ENCODE data around the gene AADACL4. TPM values are rescaled to one million over a fixed set of nuclear protein-coding genes. Genes with fewer than 3 reads are reported as not detected.

Gene AADACL4
- total and polyA plus RNA-seq, 2 of the 8 experiments (the other 6 are each of a cell fraction or from before 2014, with no cell fraction given), result 0.08 TPM; not detected in 1

DNA sequence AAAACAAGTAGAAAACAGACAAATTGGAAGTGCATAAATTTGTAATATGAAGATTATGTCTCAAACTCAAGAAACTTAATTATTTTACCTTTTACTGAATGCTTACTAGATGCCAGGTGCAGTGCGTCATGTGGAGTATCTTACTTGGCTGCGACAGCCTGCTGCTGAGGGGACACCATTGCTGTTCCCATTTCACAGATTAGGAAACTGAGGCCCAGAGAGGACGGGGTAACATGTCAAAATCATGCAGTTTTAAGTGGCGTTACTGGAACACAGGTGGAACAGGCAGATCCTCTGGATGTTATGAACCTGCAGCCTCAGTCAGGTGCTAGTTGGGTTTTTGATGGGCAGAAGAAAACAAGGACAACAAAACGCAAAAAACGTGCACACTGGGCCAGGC, 18.6 kb upstream of the AADACL4 start:
- FAIRE-seq, result no peak
- Histone ChIP-seq H2BK120ac (replicated peaks; ENCODE audit: low read depth, low read length) (no peak overlapping the region), H4K91ac (replicated peaks; ENCODE audit: insufficient read length, low read length) (peak overlapping the region; percentile 68), H3K23ac (ENCODE audit: insufficient read length) (no peak overlapping the region), H2AFZ (ENCODE audit: low read length) (no peak overlapping the region), H3K56ac (replicated peaks; ENCODE audit: insufficient read length, low read depth, low read length) (no peak overlapping the region), H2BK12ac (ENCODE audit: low read depth, low read length) (no peak overlapping the region), H3K14ac (ENCODE audit: insufficient read length) (no peak overlapping the region), H3K4ac (replicated peaks; ENCODE audit: insufficient read length, low read depth, low read length) (no peak overlapping the region), H3K4me2 (ENCODE audit: insufficient read depth in 1 of 2, low read depth in 2 of 2, low read length in 2 of 2) (no peak overlapping the region), H3K79me1 (ENCODE audit: low read depth, low read length) (no peaks in the 10 kb centered on the region), H3K27me3 (replicated peaks in 1 of 4; ENCODE audit: control insufficient read depth in 3 of 4, extremely low read depth in 1 of 4, insufficient read depth in 3 of 4, low read length in 3 of 4) (no peaks in the 10 kb centered on the region; a peak in 1 of 7 replicates), H2BK15ac (ENCODE audit: low read length) (0 out of 2 replicates have a peak overlapping the region, but pooled peaks have one; percentile 10), H3K79me2 (ENCODE audit: control insufficient read depth in 1 of 2, insufficient read depth in 2 of 2, low read length in 2 of 2) (no peaks in the 10 kb centered on the region), H3K36me3 (ENCODE audit: control insufficient read depth in 2 of 4, insufficient read depth in 4 of 4, low read length in 3 of 4) (no peaks in the 10 kb centered on the region), H3K4me3 (ENCODE audit: extremely low read depth in 1 of 4, insufficient read depth in 2 of 4, low read depth in 3 of 4, low read length in 4 of 4) (no peak overlapping the region), H2BK20ac (ENCODE audit: low read length) (no peak overlapping the region), H4K8ac (ENCODE audit: extremely low read depth, insufficient read depth, low read length) (no peak overlapping the region), H3K27ac (ENCODE audit: low read depth, low read length) (no peak overlapping the region), H3K9me3 (ENCODE audit: insufficient read depth in 2 of 2, low read depth in 1 of 2, low read length in 1 of 2) (no peaks in the 10 kb centered on the region), H3K4me1 (replicated peaks in 1 of 4; ENCODE audit: control insufficient read depth in 3 of 4, insufficient read depth in 4 of 4, low read length in 3 of 4) (peaks cover 9 to 25% (median 16%) of the 10 kb centered on the region in 4 experiments), H2AK5ac (ENCODE audit: low read depth, low read length) (no peak overlapping the region; the same call in 1 of the 2 replicates), H3K18ac (ENCODE audit: extremely low read depth, low read length) (peak overlapping the region; percentile 2), H4K20me1 (replicated peaks in 1 of 2; ENCODE audit: control insufficient read depth in 1 of 2, insufficient read depth in 2 of 2, low read length in 2 of 2) (no peaks in the 10 kb centered on the region), H3K9ac (replicated peaks in 1 of 4; ENCODE audit: extremely low read depth in 1 of 4, low read depth in 3 of 4, low read length in 3 of 4) (no peak overlapping the region), H2BK5ac (ENCODE audit: low read depth, low read length) (no peak overlapping the region), H3K23me2 (ENCODE audit: low read depth, low read length) (no peaks in the 10 kb centered on the region), H4K5ac (ENCODE audit: insufficient read length, low read depth, low read length) (no peak overlapping the region)
- no peak for TF ChIP-seq SIN3A (conservative IDR thresholded peaks at IDR 0.05 in 1 of 2, IDR thresholded peaks at IDR 0.05 in 1 of 2; ENCODE audit: low read depth in 1 of 2, low read length in 2 of 2)
- TF ChIP-seq KDM1A (IDR thresholded peaks at IDR 0.05; ENCODE audit: borderline replicate concordance, low read length), result peak; percentile 22; the same call in 1 of the 2 replicates
- ChIA-PET POLR2A (ENCODE audit: partially characterized antibody) (interaction anchor here (0.7 kb wide), 1 partner anchor 34 kb away, joined by 3 read pairs; no protein-coding TSS in a partner anchor), CTCF (ENCODE audit: partially characterized antibody) (interaction anchor here (5.7 kb wide), 1 partner anchor 33 kb away, joined by 42 read pairs; no protein-coding TSS in a partner anchor)
- 95% methylated on average over 6 of the region's 6 CpGs; no CpG with 5 or more reads in 1 of the 2 experiments for WGBS, 2 experiments (ENCODE audit: extremely low coverage in 1 of 2, insufficient coverage in 1 of 2, insufficient read length in 1 of 2, insufficient replicate concordance in 2 of 2, low coverage in 1 of 2, low lambda C conversion rate in 2 of 2, missing lambda C conversion rate in 1 of 2)
- no peak for DNase-seq (ENCODE audit: low read depth in 1 of 2, low spot score in 2 of 2)

All from H1 (cell line).